Heart left ventricle (tissue), 13 donors: ENCODE results near the gene SLC16A7.

Source experiments
- CTCF ChIP-seq, 12 donors: fragments of 200-600 bp; sonication (generic) in 4 of 12; IDR thresholded peaks; one replicate each; pipeline versions ENCODE4 v1.5.0 to v1.8.0; 2018 to 2022; ENCODE audit warnings: antibody characterized with exemption in 12 of 12, mild to moderate bottlenecking in 5 of 12
- POLR2A ChIP-seq, 2 donors: fragments of 450-650 bp; IDR thresholded peaks; one replicate each; pipeline ENCODE4 v1.6.1; 2017; ENCODE audit warnings: antibody characterized with exemption in 2 of 2, mild to moderate bottlenecking in 2 of 2, moderate library complexity in 2 of 2
- donor health status: ischemic (EF 13 %, LVEDD 7.1; RV severe dilation, severe dysfunction).
- donor health status: DM: no; HTN: yes; CAD: no.
- donor health status: DM: no; HTN: no; CAD: no.
- donor health status: ischemic (EF 25% LVEDD 6.9; RV normal size, moderate dysfunction).
- donor health status: ischemic (EF 25% LVEDD 5.7; RV mildly dilated, moderate dysfunction).
- donor health status: ischemic (EF 35%, LVEDD 5.7; RV mildly dilated, moderate dysfunction).
- donor health status: nonischemic (EF 11% LVEDD 7.7; RV severe dilation, severe dysfunction).
- donor health status: DM: yes; HTN: yes; CAD: no.
- donor health status: PGD.
- donor health status: ischemic (EF 29% LVEDD 5.4; RV normal size, mild dysfunction).
- donor health status: nonischemic (EF 23%, LVEDD 6.1; RV moderate dilation, normal function).

GRCh38 chr12:59734371-59734770 lies 138.5 kb downstream of the SLC16A7 start:
- TF ChIP-seq POLR2A (IDR thresholded peaks at IDR 0.05) (no peak), CTCF (IDR thresholded peaks at IDR 0.05) (no peak)
